ENCODE data around the gene NDUFAF5.

The NDUFAF5 gene

DNA sequence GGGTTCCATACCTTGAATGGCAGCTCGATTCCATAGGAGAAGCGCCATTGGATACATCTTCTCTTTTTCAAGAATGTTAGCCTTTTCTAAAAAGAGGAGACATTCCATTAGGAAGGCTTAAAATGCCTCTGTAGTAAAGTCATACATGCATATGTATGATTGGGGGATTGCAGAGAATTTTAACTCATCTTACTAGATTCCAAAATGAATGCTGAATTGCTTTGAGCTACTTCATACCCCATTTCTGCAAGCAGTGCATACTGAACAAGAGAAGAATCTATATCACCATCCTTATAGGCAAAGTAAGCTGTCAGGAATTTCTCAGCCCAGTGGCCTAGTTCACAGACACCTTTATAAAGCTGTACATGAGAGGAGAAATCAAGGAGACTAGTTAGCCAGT, 80.3 kb downstream of the NDUFAF5 start:
- WGBS (ENCODE audit: insufficient coverage, insufficient read length): no CpG with 5 or more reads among the region's 2 CpGs
- H3K9me3 ChIP-seq (ENCODE audit: control insufficient read depth, insufficient read depth, low read length): no peaks in the 10 kb centered on the region
- H3K4me3 ChIP-seq (ENCODE audit: low read length): no peak overlapping the region
- H3K36me3 ChIP-seq (ENCODE audit: control insufficient read depth, insufficient read depth, low read length): no peaks in the 10 kb centered on the region
- no peak overlapping the region for H3K27ac ChIP-seq (ENCODE audit: low read length)
- no peak for DNase-seq (ENCODE audit: low read depth, low spot score)
- H3K4me1 ChIP-seq (ENCODE audit: control insufficient read depth, insufficient read depth, low read length): no peaks in the 10 kb centered on the region
- no peaks in the 10 kb centered on the region for H3K27me3 ChIP-seq (ENCODE audit: control insufficient read depth, insufficient read depth, low read length)

DNA sequence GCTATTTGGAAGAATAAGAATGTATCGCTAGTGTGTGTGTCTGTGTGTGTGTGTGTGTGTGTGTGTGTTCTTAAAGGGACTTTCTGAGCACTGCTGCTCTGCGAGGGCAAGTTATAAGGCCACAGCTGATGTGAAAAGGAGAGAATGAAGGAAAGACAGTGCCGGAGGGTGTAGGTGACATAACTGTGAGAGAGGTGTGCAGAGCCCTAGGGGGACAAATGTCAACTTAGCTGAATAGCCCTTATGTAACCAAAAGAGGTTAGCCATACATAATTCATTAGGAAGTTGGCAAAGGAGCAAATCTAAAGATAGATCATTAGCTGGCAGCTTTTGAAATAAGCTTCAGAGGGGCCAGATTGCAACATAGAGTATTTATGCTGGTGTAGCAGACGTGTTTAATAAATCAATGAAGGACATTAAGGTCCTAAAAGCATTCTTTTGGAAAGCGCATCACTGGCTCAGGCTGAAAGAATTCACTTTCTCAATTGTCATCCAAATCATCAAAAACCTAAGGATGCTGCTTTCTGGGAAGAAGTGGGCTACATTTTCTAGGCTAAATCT, 81.0 kb downstream of the NDUFAF5 start:
- DNase-seq (ENCODE audit: low read depth, low spot score): no peak
- Histone ChIP-seq H3K27ac (ENCODE audit: low read length) (no peak overlapping the region), H3K4me3 (ENCODE audit: low read length) (no peak overlapping the region), H3K27me3 (ENCODE audit: control insufficient read depth, insufficient read depth, low read length) (no peaks in the 10 kb centered on the region), H3K36me3 (ENCODE audit: control insufficient read depth, insufficient read depth, low read length) (no peaks in the 10 kb centered on the region), H3K9me3 (ENCODE audit: control insufficient read depth, insufficient read depth, low read length) (no peaks in the 10 kb centered on the region), H3K4me1 (ENCODE audit: control insufficient read depth, insufficient read depth, low read length) (no peaks in the 10 kb centered on the region)
- WGBS (ENCODE audit: insufficient coverage, insufficient read length): no CpG with 5 or more reads among the region's 5 CpGs

DNA sequence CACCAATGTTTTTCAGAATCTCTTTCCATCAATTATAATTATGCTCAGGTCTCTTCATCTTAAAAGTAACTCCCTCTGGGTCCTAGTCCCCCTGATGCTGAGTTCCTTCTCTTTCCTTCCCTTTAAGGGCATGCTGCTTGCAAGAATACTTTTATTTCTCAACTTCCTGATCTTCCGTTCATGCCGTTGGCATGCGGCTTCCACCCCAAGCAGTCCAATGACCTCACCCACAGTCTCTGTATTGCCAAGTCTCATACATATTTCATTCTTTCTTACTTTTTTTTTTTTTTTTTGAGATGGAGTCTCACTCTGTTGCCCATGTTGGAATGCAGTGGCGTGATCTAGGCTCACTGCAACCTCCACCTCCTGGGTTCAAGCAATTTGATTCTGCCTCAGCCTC, 83.5 kb downstream of the NDUFAF5 start:
- WGBS (ENCODE audit: insufficient coverage, insufficient read length): no CpG with 5 or more reads among the region's 4 CpGs
- Histone ChIP-seq H3K4me3 (ENCODE audit: low read length) (no peak overlapping the region), H3K27ac (ENCODE audit: low read length) (no peak overlapping the region), H3K4me1 (ENCODE audit: control insufficient read depth, insufficient read depth, low read length) (no peaks in the 10 kb centered on the region), H3K9me3 (ENCODE audit: control insufficient read depth, insufficient read depth, low read length) (no peaks in the 10 kb centered on the region), H3K27me3 (ENCODE audit: control insufficient read depth, insufficient read depth, low read length) (no peaks in the 10 kb centered on the region), H3K36me3 (ENCODE audit: control insufficient read depth, insufficient read depth, low read length) (no peaks in the 10 kb centered on the region)
- no peak for DNase-seq (ENCODE audit: low read depth, low spot score)

DNA sequence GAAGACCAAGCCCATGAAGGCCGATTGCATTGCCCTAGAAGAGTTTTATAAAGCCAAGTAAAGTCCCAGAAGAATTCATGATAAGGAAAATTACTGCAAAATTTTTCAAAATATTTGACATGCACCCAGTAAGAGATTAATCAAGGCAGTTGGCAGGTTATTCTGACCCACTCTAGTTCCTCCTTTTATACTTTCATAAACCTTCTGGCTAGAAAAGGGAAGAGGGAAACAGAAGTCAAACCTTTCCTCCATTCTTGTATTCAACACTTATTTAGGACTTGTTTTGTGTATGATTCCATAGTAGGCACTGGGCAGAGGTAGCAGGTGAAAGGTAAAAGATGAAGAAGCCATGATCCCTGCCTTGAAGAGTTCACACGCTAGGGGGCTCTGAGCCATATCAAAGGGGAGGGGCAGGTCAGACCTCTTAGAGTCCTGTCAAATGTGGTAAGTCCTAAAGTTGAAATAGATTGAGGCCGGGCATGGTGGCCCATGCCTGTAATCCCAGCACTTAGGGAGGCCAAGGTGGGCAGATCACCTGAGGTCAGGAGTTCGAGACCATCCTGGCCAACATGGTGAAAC, 85.4 kb downstream of the NDUFAF5 start:
- H3K4me3 ChIP-seq (ENCODE audit: low read length): no peak overlapping the region
- H3K36me3 ChIP-seq (ENCODE audit: control insufficient read depth, insufficient read depth, low read length): no peaks in the 10 kb centered on the region
- H3K27me3 ChIP-seq (ENCODE audit: control insufficient read depth, insufficient read depth, low read length): no peaks in the 10 kb centered on the region
- no peak for DNase-seq (ENCODE audit: low read depth, low spot score)
- H3K27ac ChIP-seq (ENCODE audit: low read length): no peak overlapping the region
- no CpG with 5 or more reads among the region's 4 CpGs for WGBS (ENCODE audit: insufficient coverage, insufficient read length)
- H3K9me3 ChIP-seq (ENCODE audit: control insufficient read depth, insufficient read depth, low read length): no peaks in the 10 kb centered on the region
- H3K4me1 ChIP-seq (ENCODE audit: control insufficient read depth, insufficient read depth, low read length): peaks cover 2% of the 10 kb centered on the region; the same call in 1 of the 2 replicates
